ENCODE measurements around the gene IDE. TPM values are rescaled to one million over a fixed set of nuclear protein-coding genes. Genes with fewer than 3 reads are reported as not detected.

IDE gene
- total RNA-seq, 1 donor from 2014 or later, result 14.1 TPM

GRCh38 chr10:92502296-92502808 lies 71.5 kb downstream of the IDE start:
- no peak overlapping the region for H3K4me3 ChIP-seq (ENCODE audit: low read length in 3 of 3)
- no peaks in the 10 kb centered on the region for H3K27me3 ChIP-seq (ENCODE audit: control insufficient read depth in 3 of 3, insufficient read depth in 3 of 3, low read length in 3 of 3)
- no peak overlapping the region for H3K27ac ChIP-seq (ENCODE audit: low read depth, low read length)
- H3K36me3 ChIP-seq (ENCODE audit: control insufficient read depth in 3 of 3, insufficient read depth in 3 of 3, low read length in 3 of 3), result peaks cover 2 to 32% (median 24%) of the 10 kb centered on the region in 3 donors
- H3K9ac ChIP-seq (ENCODE audit: low read depth in 1 of 3, low read length in 3 of 3), result no peak overlapping the region
- H3K4me1 ChIP-seq (ENCODE audit: control insufficient read depth in 3 of 3, insufficient read depth in 3 of 3, low read length in 3 of 3), result no peaks in the 10 kb centered on the region
- H3K9me3 ChIP-seq (ENCODE audit: control insufficient read depth in 3 of 3, low read length in 3 of 3), result no peaks in the 10 kb centered on the region

GRCh38 chr10:92493362-92493761 lies 80.5 kb downstream of the IDE start:
- Histone ChIP-seq H3K4me1 (ENCODE audit: control insufficient read depth in 3 of 3, insufficient read depth in 3 of 3, low read length in 3 of 3) (no peaks in the 10 kb centered on the region), H3K9me3 (ENCODE audit: control insufficient read depth in 3 of 3, low read length in 3 of 3) (no peaks in the 10 kb centered on the region), H3K27me3 (ENCODE audit: control insufficient read depth in 3 of 3, insufficient read depth in 3 of 3, low read length in 3 of 3) (no peaks in the 10 kb centered on the region), H3K27ac (ENCODE audit: low read depth, low read length) (no peak overlapping the region), H3K4me3 (ENCODE audit: low read length in 3 of 3) (no peak overlapping the region), H3K36me3 (ENCODE audit: control insufficient read depth in 3 of 3, insufficient read depth in 3 of 3, low read length in 3 of 3) (peaks cover 13 to 29% (median 15%) of the 10 kb centered on the region in 3 donors), H3K9ac (ENCODE audit: low read depth in 1 of 3, low read length in 3 of 3) (no peak overlapping the region)

DNA sequence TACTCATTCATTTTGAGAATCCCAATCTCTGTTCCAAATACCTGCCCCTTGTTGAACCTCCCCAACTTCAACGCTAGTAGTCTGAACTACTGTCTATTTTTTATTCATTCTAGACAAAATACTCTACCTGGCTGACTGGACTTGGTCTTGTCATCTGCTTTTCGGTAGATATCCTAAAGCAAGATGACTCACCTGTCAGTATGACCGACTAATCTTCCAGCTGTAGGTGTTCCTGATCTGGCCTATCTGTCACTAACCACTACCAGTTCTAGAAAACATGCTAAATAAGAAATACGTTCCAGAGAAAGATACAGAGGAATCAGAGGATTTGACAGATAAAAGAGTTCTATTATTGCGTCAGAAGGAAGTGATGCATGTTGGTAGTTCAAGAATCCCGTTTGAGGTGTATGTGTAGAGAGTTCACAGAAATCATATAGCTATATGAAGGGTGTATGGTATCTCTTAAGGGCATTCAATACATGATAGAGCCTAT lies 81.1 kb downstream of the IDE start:
- Histone ChIP-seq H3K4me3 (ENCODE audit: low read length in 3 of 3) (no peak overlapping the region), H3K9ac (ENCODE audit: low read depth in 1 of 3, low read length in 3 of 3) (no peak overlapping the region), H3K4me1 (ENCODE audit: control insufficient read depth in 3 of 3, insufficient read depth in 3 of 3, low read length in 3 of 3) (no peaks in the 10 kb centered on the region), H3K9me3 (ENCODE audit: control insufficient read depth in 3 of 3, low read length in 3 of 3) (no peaks in the 10 kb centered on the region), H3K27me3 (ENCODE audit: control insufficient read depth in 3 of 3, insufficient read depth in 3 of 3, low read length in 3 of 3) (no peaks in the 10 kb centered on the region), H3K27ac (ENCODE audit: low read depth, low read length) (no peak overlapping the region), H3K36me3 (ENCODE audit: control insufficient read depth in 3 of 3, insufficient read depth in 3 of 3, low read length in 3 of 3) (peaks cover 18 to 35% (median 21%) of the 10 kb centered on the region in 3 donors)

GRCh38 chr10:92490387-92490786 lies 83.5 kb downstream of the IDE start:
- no peaks in the 10 kb centered on the region for H3K27me3 ChIP-seq (ENCODE audit: control insufficient read depth in 3 of 3, insufficient read depth in 3 of 3, low read length in 3 of 3)
- H3K9me3 ChIP-seq (ENCODE audit: control insufficient read depth in 3 of 3, low read length in 3 of 3), result no peaks in the 10 kb centered on the region
- no peak overlapping the region for H3K27ac ChIP-seq (ENCODE audit: low read depth, low read length)
- no peaks in the 10 kb centered on the region for H3K4me1 ChIP-seq (ENCODE audit: control insufficient read depth in 3 of 3, insufficient read depth in 3 of 3, low read length in 3 of 3)
- H3K36me3 ChIP-seq (ENCODE audit: control insufficient read depth in 3 of 3, insufficient read depth in 3 of 3, low read length in 3 of 3), result peaks cover 21 to 50% (median 36%) of the 10 kb centered on the region in 3 donors
- no peak overlapping the region for H3K4me3 ChIP-seq (ENCODE audit: low read length in 3 of 3)
- no peak overlapping the region for H3K9ac ChIP-seq (ENCODE audit: low read depth in 1 of 3, low read length in 3 of 3)

DNA sequence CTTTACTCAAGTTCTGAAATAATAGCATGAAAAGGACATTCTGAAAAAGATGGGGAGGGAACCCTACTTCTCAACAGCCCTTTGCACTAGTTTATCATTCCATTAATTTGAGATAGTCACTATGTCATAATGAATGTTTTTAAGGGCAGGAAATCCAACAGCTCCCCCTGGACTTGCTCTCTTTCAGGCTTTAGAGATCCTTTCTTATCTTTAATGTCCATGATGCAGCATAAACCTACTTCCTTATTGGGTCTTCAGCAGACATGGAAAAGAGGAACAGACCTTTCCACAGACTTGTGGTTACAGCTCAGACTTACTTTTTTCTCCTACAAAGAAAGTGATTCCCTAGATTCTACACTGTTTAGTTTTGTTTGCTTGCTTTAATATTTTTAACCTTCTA lies 87.3 kb downstream of the IDE start:
- H3K4me1 ChIP-seq (ENCODE audit: control insufficient read depth in 3 of 3, insufficient read depth in 3 of 3, low read length in 3 of 3), result no peaks in the 10 kb centered on the region
- no peak overlapping the region for H3K4me3 ChIP-seq (ENCODE audit: low read length in 3 of 3)
- peaks cover 31 to 55% (median 53%) of the 10 kb centered on the region in 3 donors for H3K36me3 ChIP-seq (ENCODE audit: control insufficient read depth in 3 of 3, insufficient read depth in 3 of 3, low read length in 3 of 3)
- no peaks in the 10 kb centered on the region for H3K27me3 ChIP-seq (ENCODE audit: control insufficient read depth in 3 of 3, insufficient read depth in 3 of 3, low read length in 3 of 3)
- H3K27ac ChIP-seq (ENCODE audit: low read depth, low read length), result no peak overlapping the region
- H3K9ac ChIP-seq (ENCODE audit: low read depth in 1 of 3, low read length in 3 of 3), result no peak overlapping the region
- no peaks in the 10 kb centered on the region for H3K9me3 ChIP-seq (ENCODE audit: control insufficient read depth in 3 of 3, low read length in 3 of 3)

DNA sequence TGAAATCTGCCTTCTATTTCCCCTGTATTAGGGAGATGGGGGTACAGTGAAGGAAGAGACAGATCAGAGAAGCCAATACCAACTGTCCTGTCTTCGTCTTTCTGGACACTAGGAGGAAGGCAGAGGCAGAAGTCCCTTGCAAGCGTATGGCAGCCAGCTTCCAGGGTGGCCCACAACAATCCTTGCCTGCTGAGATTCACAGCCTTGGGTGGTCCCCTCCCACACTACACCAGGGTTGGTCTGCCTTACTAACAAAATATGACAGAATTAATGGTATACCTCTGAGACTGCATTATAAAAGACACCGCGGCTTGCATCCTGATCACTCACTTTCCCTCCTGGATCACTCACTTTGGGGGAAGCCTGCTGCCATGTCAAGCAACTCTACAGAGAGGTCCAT lies 90.4 kb downstream of the IDE start:
- H3K9me3 ChIP-seq (ENCODE audit: control insufficient read depth in 3 of 3, low read length in 3 of 3), result no peaks in the 10 kb centered on the region
- no peak overlapping the region for H3K27ac ChIP-seq (ENCODE audit: low read depth, low read length)
- H3K4me1 ChIP-seq (ENCODE audit: control insufficient read depth in 3 of 3, insufficient read depth in 3 of 3, low read length in 3 of 3), result no peaks in the 10 kb centered on the region
- no peak overlapping the region for H3K4me3 ChIP-seq (ENCODE audit: low read length in 3 of 3)
- H3K27me3 ChIP-seq (ENCODE audit: control insufficient read depth in 3 of 3, insufficient read depth in 3 of 3, low read length in 3 of 3), result no peaks in the 10 kb centered on the region
- H3K36me3 ChIP-seq (ENCODE audit: control insufficient read depth in 3 of 3, insufficient read depth in 3 of 3, low read length in 3 of 3), result peaks cover 27 to 60% (median 59%) of the 10 kb centered on the region in 3 donors
- H3K9ac ChIP-seq (ENCODE audit: low read depth in 1 of 3, low read length in 3 of 3), result no peak overlapping the region

GRCh38 chr10:92480413-92480812 lies 93.5 kb downstream of the IDE start:
- H3K9me3 ChIP-seq (ENCODE audit: control insufficient read depth in 3 of 3, low read length in 3 of 3), result no peaks in the 10 kb centered on the region
- no peak overlapping the region for H3K27ac ChIP-seq (ENCODE audit: low read depth, low read length)
- no peaks in the 10 kb centered on the region for H3K4me1 ChIP-seq (ENCODE audit: control insufficient read depth in 3 of 3, insufficient read depth in 3 of 3, low read length in 3 of 3)
- H3K4me3 ChIP-seq (ENCODE audit: low read length in 3 of 3), result no peak overlapping the region
- H3K27me3 ChIP-seq (ENCODE audit: control insufficient read depth in 3 of 3, insufficient read depth in 3 of 3, low read length in 3 of 3), result no peaks in the 10 kb centered on the region
- peaks cover 18 to 44% (median 40%) of the 10 kb centered on the region in 3 donors for H3K36me3 ChIP-seq (ENCODE audit: control insufficient read depth in 3 of 3, insufficient read depth in 3 of 3, low read length in 3 of 3)
- no peak overlapping the region for H3K9ac ChIP-seq (ENCODE audit: low read depth in 1 of 3, low read length in 3 of 3)

- Histone ChIP-seq H3K4me3 (ENCODE audit: low read length in 3 of 3) (no peak overlapping the region), H3K9ac (ENCODE audit: low read depth in 1 of 3, low read length in 3 of 3) (no peak overlapping the region), H3K27me3 (ENCODE audit: control insufficient read depth in 3 of 3, insufficient read depth in 3 of 3, low read length in 3 of 3) (no peaks in the 10 kb centered on the region), H3K36me3 (ENCODE audit: control insufficient read depth in 3 of 3, insufficient read depth in 3 of 3, low read length in 3 of 3) (peaks cover 18 to 43% (median 37%) of the 10 kb centered on the region in 3 donors), H3K9me3 (ENCODE audit: control insufficient read depth in 3 of 3, low read length in 3 of 3) (no peaks in the 10 kb centered on the region), H3K27ac (ENCODE audit: low read depth, low read length) (no peak overlapping the region), H3K4me1 (ENCODE audit: control insufficient read depth in 3 of 3, insufficient read depth in 3 of 3, low read length in 3 of 3) (no peaks in the 10 kb centered on the region)
These were observed 94.3 kb downstream of the IDE start for GRCh38 chr10:92479547-92479946.

DNA sequence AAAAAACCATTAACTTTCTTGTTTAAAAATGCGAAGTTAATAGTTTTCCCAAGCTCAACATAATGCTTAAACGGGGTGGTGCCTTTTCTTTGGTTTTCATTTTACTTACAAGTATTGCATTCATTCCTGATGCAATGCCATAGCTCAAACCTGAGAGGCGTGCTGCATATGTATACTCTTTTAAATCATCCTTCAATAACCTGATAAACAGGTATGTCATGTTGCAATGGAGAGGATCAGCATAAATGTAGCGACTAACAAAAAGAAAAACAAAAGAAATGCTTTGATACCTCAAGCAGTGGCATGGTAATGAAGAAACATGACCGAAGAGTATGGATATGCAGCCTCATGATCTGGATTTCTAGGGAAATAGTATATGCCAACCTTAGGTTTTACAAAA lies 95.4 kb downstream of the IDE start:
- H3K9ac ChIP-seq (ENCODE audit: low read depth in 1 of 3, low read length in 3 of 3), result no peak overlapping the region
- peaks cover 14 to 36% (median 32%) of the 10 kb centered on the region in 3 donors for H3K36me3 ChIP-seq (ENCODE audit: control insufficient read depth in 3 of 3, insufficient read depth in 3 of 3, low read length in 3 of 3)
- no peaks in the 10 kb centered on the region for H3K9me3 ChIP-seq (ENCODE audit: control insufficient read depth in 3 of 3, low read length in 3 of 3)
- H3K4me3 ChIP-seq (ENCODE audit: low read length in 3 of 3), result no peak overlapping the region
- H3K4me1 ChIP-seq (ENCODE audit: control insufficient read depth in 3 of 3, insufficient read depth in 3 of 3, low read length in 3 of 3), result no peaks in the 10 kb centered on the region
- H3K27ac ChIP-seq (ENCODE audit: low read depth, low read length), result no peak overlapping the region
- no peaks in the 10 kb centered on the region for H3K27me3 ChIP-seq (ENCODE audit: control insufficient read depth in 3 of 3, insufficient read depth in 3 of 3, low read length in 3 of 3)

GRCh38 chr10:92475357-92475868 lies 98.5 kb downstream of the IDE start:
- H3K36me3 ChIP-seq (ENCODE audit: control insufficient read depth in 3 of 3, insufficient read depth in 3 of 3, low read length in 3 of 3), result peaks cover 7 to 27% (median 22%) of the 10 kb centered on the region in 3 donors
- no peaks in the 10 kb centered on the region for H3K9me3 ChIP-seq (ENCODE audit: control insufficient read depth in 3 of 3, low read length in 3 of 3)
- H3K27me3 ChIP-seq (ENCODE audit: control insufficient read depth in 3 of 3, insufficient read depth in 3 of 3, low read length in 3 of 3), result no peaks in the 10 kb centered on the region
- no peak overlapping the region for H3K27ac ChIP-seq (ENCODE audit: low read depth, low read length)
- no peak overlapping the region for H3K9ac ChIP-seq (ENCODE audit: low read depth in 1 of 3, low read length in 3 of 3)
- no peak overlapping the region for H3K4me3 ChIP-seq (ENCODE audit: low read length in 3 of 3)
- no peaks in the 10 kb centered on the region for H3K4me1 ChIP-seq (ENCODE audit: control insufficient read depth in 3 of 3, insufficient read depth in 3 of 3, low read length in 3 of 3)

Measured in skeletal muscle tissue (tissue), 4 donors.